ENCODE results near the gene CPS1.

The CPS1 gene

DNA sequence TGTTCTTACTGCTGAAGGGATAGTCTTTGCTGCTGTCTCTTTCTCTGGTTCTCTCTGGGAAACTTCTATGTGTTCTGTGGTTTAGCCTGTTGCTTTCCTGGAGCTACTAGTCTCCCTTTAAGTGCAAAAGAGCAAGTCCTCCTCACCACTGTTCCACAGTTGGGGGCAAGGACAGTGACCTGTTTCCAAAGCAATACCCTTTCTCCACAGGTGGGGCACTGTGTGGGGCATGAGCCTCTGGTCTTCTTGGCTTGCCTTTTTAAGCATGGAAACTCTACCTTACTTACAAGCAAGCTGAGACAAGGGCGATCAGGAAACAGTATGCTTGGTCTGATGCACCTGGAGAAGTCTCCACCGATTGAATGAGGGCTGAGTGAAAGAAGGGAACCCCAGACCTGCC is 156.7 kb downstream of the CPS1 start:
- no peak for DNase-seq

DNA sequence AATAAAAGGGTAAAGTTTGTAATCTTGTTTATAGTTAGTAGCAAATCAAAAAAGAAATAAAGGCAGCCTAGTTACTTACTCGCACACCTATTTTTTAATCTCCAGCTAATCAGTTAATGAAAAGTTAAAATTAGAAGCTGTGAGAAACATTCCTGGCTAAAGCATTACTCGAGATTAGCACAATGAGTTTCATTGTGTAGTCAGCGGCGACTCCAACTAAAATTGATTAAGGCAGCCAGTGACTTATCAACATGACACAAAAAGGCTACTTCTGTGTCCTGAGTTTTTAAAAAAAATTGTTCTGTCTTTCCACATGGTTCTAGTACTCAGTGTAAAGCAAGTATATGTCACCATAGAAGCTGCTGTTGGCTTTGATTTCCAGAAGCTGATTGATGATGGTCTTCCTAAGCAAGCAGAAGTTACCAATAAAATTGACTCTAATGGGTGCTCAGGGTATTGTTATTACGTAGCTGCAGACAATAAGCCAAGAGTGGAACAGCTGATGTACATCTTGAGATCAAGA is 159.2 kb downstream of the CPS1 start:
- no peak for DNase-seq

DNA sequence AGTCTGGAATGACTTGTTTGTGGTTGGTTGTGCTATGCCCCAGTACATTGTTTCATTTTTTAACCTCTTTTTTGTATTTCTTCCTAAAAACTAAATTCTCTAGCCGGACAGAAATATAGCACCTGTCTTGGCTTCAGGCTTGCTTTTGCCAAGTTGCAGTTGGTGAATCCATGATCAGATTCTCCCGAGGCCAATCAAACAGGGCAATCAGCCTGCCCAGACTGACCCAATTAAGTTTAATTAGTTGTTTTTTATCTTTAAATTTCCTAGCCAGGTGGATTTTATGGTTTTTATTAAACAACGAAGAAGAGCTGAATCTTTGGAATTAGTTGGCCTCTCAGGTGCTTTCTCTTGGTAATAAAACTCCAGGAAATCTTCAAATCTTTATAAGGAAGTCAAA is 162.1 kb downstream of the CPS1 start:
- no peak for DNase-seq

DNA sequence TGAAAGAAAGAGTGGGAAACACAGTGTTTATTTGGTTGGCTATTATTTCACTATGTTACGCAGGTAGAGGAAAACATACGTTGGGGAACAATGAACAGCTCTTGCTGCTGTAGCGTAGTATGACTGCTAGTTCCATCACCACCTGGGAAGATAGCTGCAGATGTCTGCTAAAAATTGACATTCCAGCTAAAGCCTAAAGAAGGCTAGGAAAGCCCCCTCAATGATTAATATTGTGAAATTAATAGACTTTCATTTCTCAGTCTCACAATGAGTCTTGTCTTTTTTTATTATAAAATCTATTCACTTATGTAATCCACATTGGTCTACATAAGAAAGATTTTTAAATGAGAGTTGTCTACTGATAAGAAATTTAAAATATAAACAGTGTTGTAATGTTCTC is 165.7 kb downstream of the CPS1 start:
- no peak for DNase-seq

DNA sequence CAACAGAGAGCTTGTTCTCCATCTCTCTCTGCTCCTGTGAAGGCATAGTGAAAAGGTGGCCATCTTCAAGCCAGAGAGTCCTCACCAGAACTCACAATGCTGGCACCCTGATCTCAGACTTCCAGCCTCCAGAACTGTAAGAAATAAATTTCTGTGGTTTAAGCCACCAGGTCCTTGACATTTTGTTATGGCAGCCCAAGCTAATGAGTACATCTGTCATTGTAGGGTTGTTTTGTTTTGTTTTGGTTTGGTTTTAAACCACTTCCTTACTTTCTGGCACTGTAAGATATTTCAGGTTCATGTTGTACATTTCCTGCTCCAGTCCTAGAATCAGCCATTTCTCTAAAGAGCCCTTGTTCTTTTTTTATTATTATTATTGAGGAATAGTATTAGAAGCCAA is 171.2 kb downstream of the CPS1 start:
- DNase-seq: no peak
